HepG2 (cell line): Measurements from ENCODE around the gene CTU2.

ENCODE experiments used
- BHLHE40 ChIP-seq: IDR thresholded peaks from 2 replicates; pipeline ENCODE4 v1.6.1; 2011; ENCODE audit warnings: low read length, improper control_type of control experiment
- EHMT2 ChIP-seq: fragments of 200-600 bp; sonication (generic); IDR thresholded peaks from 2 replicates; pipeline ENCODE4 v1.7.0; 2017; ENCODE audit warnings: antibody characterized with exemption, low read depth, low read length, borderline replicate concordance
- HCFC1 ChIP-seq: fragments of 150-350 bp; IDR thresholded peaks from 2 replicates; pipeline ENCODE4 v1.6.1; 2014; ENCODE audit warnings: low read depth, low read length
- MTA3 ChIP-seq: sonication (generic); formaldehyde crosslinking; IDR thresholded peaks from 2 replicates; pipeline ENCODE4 v1.4.0; 2020; ENCODE audit warnings: missing genetic modification reagents
- RELA ChIP-seq: sonication (generic); formaldehyde crosslinking; IDR thresholded peaks from 2 replicates; pipeline ENCODE4 v1.4.0; 2020; ENCODE audit warnings: missing genetic modification reagents
- SMC3 ChIP-seq: IDR thresholded peaks from 2 replicates; pipeline ENCODE4 v1.6.1; 2011; ENCODE audit warnings: low read length, improper control_type of control experiment
- TSC22D2 ChIP-seq: sonication (generic); formaldehyde crosslinking; IDR thresholded peaks from 2 replicates; pipeline ENCODE4 v1.5.1; 2020; ENCODE audit warnings: missing genetic modification reagents, mild to moderate bottlenecking, borderline replicate concordance

GRCh38 chr16:88736496-88736895 lies 30.2 kb downstream of the CTU2 start:
- no peak for TF ChIP-seq TSC22D2 (CRISPR knock-in tag)
- no peak for TF ChIP-seq HCFC1
- TF ChIP-seq EHMT2, result no peak
- no peak for TF ChIP-seq MTA3 (CRISPR knock-in tag)
- no peak for TF ChIP-seq SMC3
- no peak for TF ChIP-seq BHLHE40
- no peak for TF ChIP-seq RELA
